Neuronal stem cell (in vitro differentiated cells): ENCODE data around the gene FBXO48.

Experiments used
- DNase-seq: peaks from one replicate; pipeline ENCODE4 v3.0.0-alpha.2; 2013; ENCODE audit warnings: low spot score
- H2AFZ ChIP-seq: one replicate; pipeline ENCODE4 v1.6.1; 2013; ENCODE audit warnings: mild to moderate bottlenecking, low read length, inconsistent platforms
- H2AK5ac ChIP-seq: 2 replicates; pipeline ENCODE4 v1.6.1; 2013; ENCODE audit warnings: low read depth, mild to moderate bottlenecking, inconsistent platforms, low read length, moderate library complexity, mixed read lengths
- H2BK120ac ChIP-seq: 2 replicates; pipeline ENCODE4 v1.6.1; 2013; ENCODE audit warnings: low read depth, mild to moderate bottlenecking, inconsistent platforms, low read length, moderate library complexity, mixed read lengths
- H2BK12ac ChIP-seq: one replicate; pipeline ENCODE4 v1.6.1; 2013; ENCODE audit warnings: low read length, inconsistent platforms
- H2BK15ac ChIP-seq: 2 replicates; pipeline ENCODE4 v1.6.1; 2013; ENCODE audit warnings: mild to moderate bottlenecking, low read length, inconsistent platforms, mixed read lengths
- H2BK5ac ChIP-seq: one replicate; pipeline ENCODE4 v1.6.1; 2013; ENCODE audit warnings: inconsistent platforms, mild to moderate bottlenecking, low read length, moderate library complexity
- H3K14ac ChIP-seq: one replicate; pipeline ENCODE4 v1.6.1; 2013; ENCODE audit warnings: low read length, inconsistent platforms
- H3K18ac ChIP-seq: 2 replicates; pipeline ENCODE4 v1.6.1; 2013; ENCODE audit warnings: low read length, inconsistent platforms
- H3K23ac ChIP-seq: 2 replicates; pipeline ENCODE4 v1.6.1; 2013; ENCODE audit warnings: low read depth, mild to moderate bottlenecking, mixed read lengths, low read length, inconsistent platforms; ENCODE audit not compliant: poor library complexity
- H3K27ac ChIP-seq: replicated peaks from 3 replicates; pipeline ENCODE4 v1.5.1; 2013; ENCODE audit warnings: low read length, inconsistent platforms
- H3K27me3 ChIP-seq, 3 experiments: 2 replicates each; pipeline ENCODE4 v1.6.1; 2013; ENCODE audit warnings: low read length in 3 of 3, mild to moderate bottlenecking in 2 of 3, inconsistent platforms in 1 of 3, low read depth in 1 of 3, mixed read lengths in 1 of 3, moderate library complexity in 1 of 3; ENCODE audit not compliant: control insufficient read depth in 3 of 3, insufficient read depth in 3 of 3
- H3K36me3 ChIP-seq, 2 donors: replicated peaks in 1 of 2; 2 replicates each; pipeline ENCODE4 v1.6.1; 2013; ENCODE audit warnings: low read length in 2 of 2; ENCODE audit not compliant: control insufficient read depth in 2 of 2, insufficient read depth in 2 of 2
- H3K4ac ChIP-seq: 2 replicates; pipeline ENCODE4 v1.6.1; 2013; ENCODE audit warnings: inconsistent platforms, mild to moderate bottlenecking, low read length, moderate library complexity
- H3K4me1 ChIP-seq, 2 donors: 1 replicate in 1 of 2; 2 replicates in 1 of 2; pipeline ENCODE4 v1.6.1; 2013; ENCODE audit warnings: low read length in 2 of 2, low read depth in 1 of 2; ENCODE audit not compliant: control insufficient read depth in 2 of 2, insufficient read depth in 1 of 2
- H3K4me2 ChIP-seq: one replicate; pipeline ENCODE4 v1.6.1; 2013; ENCODE audit warnings: mild to moderate bottlenecking, low read length, inconsistent platforms; ENCODE audit not compliant: insufficient read depth, poor library complexity, severe bottlenecking
- H3K4me3 ChIP-seq, 2 donors: 2 replicates each; pipeline ENCODE4 v1.5.1; 2013; ENCODE audit warnings: low read length in 2 of 2, mild to moderate bottlenecking in 2 of 2, inconsistent platforms in 1 of 2, moderate library complexity in 1 of 2
- H3K79me1 ChIP-seq: one replicate; pipeline ENCODE4 v1.6.1; 2013; ENCODE audit warnings: low read depth, mild to moderate bottlenecking, inconsistent platforms, low read length, moderate library complexity
- H3K9ac ChIP-seq: one replicate; pipeline ENCODE4 v1.6.1; 2013; ENCODE audit warnings: mild to moderate bottlenecking, low read depth, low read length, inconsistent platforms; ENCODE audit not compliant: poor library complexity
- H3K9me3 ChIP-seq, 2 donors: replicated peaks in 1 of 2; 2 replicates each; pipeline versions ENCODE3 to v1.6.1; 2013; ENCODE audit warnings: low read length in 2 of 2, mild to moderate bottlenecking in 2 of 2, inconsistent platforms in 1 of 2, low read depth in 1 of 2, mixed read lengths in 1 of 2, moderate library complexity in 1 of 2; ENCODE audit not compliant: control insufficient read depth in 2 of 2, insufficient read depth in 1 of 2
- H4K8ac ChIP-seq: one replicate; pipeline ENCODE4 v1.6.1; 2013; ENCODE audit warnings: low read depth, mild to moderate bottlenecking, inconsistent platforms, low read length, moderate library complexity
- H4K91ac ChIP-seq: one replicate; pipeline ENCODE4 v1.6.1; 2013; ENCODE audit warnings: low read length, low read depth, mild to moderate bottlenecking, inconsistent platforms; ENCODE audit not compliant: poor library complexity
- WGBS, 2 donors: extraction: QIAGEN DNeasy Blood & Tissue Kit; methylation state at CpG; one replicate each; pipeline ENCODE4 v1.1.7; 2013; ENCODE audit warnings: missing lambda C conversion rate in 2 of 2, mixed read lengths in 1 of 2; ENCODE audit not compliant: insufficient read length in 2 of 2, insufficient replicate concordance in 1 of 2; ENCODE audit errors: extremely low coverage in 2 of 2; 5-methylcytosine and 5-hydroxymethylcytosine counted together

FBXO48 gene

GRCh38 chr2:68423966-68424650, 43.0 kb downstream of the FBXO48 start:
- Histone ChIP-seq H3K36me3 (no peaks in the 10 kb centered on the region), H3K27me3 (peaks cover 0 to 14% (median 0%) of the 10 kb centered on the region in 3 experiments), H3K4me1 (no peaks in the 10 kb centered on the region), H2AK5ac (no peak overlapping the region), H2BK120ac (no peak overlapping the region), H3K9me3 (no peaks in the 10 kb centered on the region), H3K18ac (no peak overlapping the region), H2BK12ac (no peak overlapping the region), H4K91ac (no peak overlapping the region), H3K4me2 (no peak overlapping the region), H2AFZ (no peak overlapping the region), H2BK5ac (no peak overlapping the region), H3K79me1 (no peaks in the 10 kb centered on the region), H3K4me3 (no peak overlapping the region), H3K9ac (no peak overlapping the region), H2BK15ac (no peak overlapping the region), H3K27ac (no peak overlapping the region), H3K23ac (no peak overlapping the region), H3K14ac (no peak overlapping the region), H4K8ac (no peak overlapping the region), H3K4ac (no peak overlapping the region)
- DNase-seq, result no peak
- WGBS, 2 donors, result no CpG with 5 or more reads among the region's 2 CpGs

- Histone ChIP-seq H3K4me3 (no peak overlapping the region), H3K79me1 (no peaks in the 10 kb centered on the region), H3K4me2 (no peak overlapping the region), H3K36me3 (no peaks in the 10 kb centered on the region), H3K23ac (no peak overlapping the region), H3K18ac (no peak overlapping the region), H2BK15ac (no peak overlapping the region), H3K14ac (no peak overlapping the region), H2BK5ac (no peak overlapping the region), H3K4me1 (peaks cover 4 to 15% of the 10 kb centered on the region in 2 donors), H2AFZ (peak overlapping the region; percentile 6), H3K27ac (no peak overlapping the region), H3K27me3 (peaks cover 0 to 7% (median 0%) of the 10 kb centered on the region in 3 experiments), H3K9me3 (no peaks in the 10 kb centered on the region), H4K91ac (no peak overlapping the region), H3K9ac (no peak overlapping the region), H2BK120ac (no peak overlapping the region), H2BK12ac (no peak overlapping the region), H3K4ac (no peak overlapping the region), H4K8ac (no peak overlapping the region), H2AK5ac (no peak overlapping the region)
- no CpG with 5 or more reads among the region's 3 CpGs for whole genome bisulfite sequencing, 2 donors
- DNase-seq, result no peak
These were observed 46.7 kb downstream of the FBXO48 start for GRCh38 chr2:68420254-68420910.

DNA sequence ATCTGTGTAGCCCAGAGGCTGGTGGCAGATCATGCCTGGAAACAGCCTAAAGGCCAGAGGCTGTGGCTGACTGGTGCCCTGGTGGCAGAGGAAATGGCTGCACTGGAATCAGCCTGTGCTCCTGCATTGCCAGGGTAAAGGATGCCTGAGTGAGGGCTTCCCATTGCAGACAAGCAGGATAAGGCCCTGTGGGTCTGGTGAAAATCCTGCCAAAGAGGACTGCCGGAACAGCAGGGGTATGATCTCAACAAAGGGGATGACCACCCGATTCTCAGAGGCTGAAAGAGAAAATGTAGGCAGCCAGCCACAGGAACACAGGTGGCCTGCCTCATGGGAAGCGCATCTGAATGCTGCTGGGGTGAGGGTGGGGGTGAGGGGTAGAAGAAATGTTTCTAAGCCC, 48.2 kb downstream of the FBXO48 start:
- Histone ChIP-seq H2BK15ac (no peak overlapping the region), H3K4me1 (peaks cover 6 to 19% of the 10 kb centered on the region in 2 donors), H4K91ac (no peak overlapping the region), H2AK5ac (no peak overlapping the region), H3K23ac (no peak overlapping the region), H3K36me3 (no peaks in the 10 kb centered on the region), H4K8ac (no peak overlapping the region), H3K27me3 (no peaks in the 10 kb centered on the region), H2BK5ac (no peak overlapping the region), H3K4me3 (no peak overlapping the region), H2BK120ac (no peak overlapping the region), H3K9me3 (no peaks in the 10 kb centered on the region), H3K27ac (no peak overlapping the region), H3K4ac (no peak overlapping the region), H3K79me1 (no peaks in the 10 kb centered on the region), H3K18ac (peak overlapping the region; percentile 1), H3K9ac (no peak overlapping the region), H3K4me2 (no peak overlapping the region), H3K14ac (no peak overlapping the region), H2BK12ac (no peak overlapping the region), H2AFZ (peak overlapping the region; percentile 74)
- WGBS, 2 donors, result no CpG with 5 or more reads among the region's 3 CpGs
- DNase-seq, result no peak

- WGBS, 2 donors, result no CpG with 5 or more reads among the region's 1 CpG
- H4K8ac ChIP-seq, result no peak overlapping the region
- H3K36me3 ChIP-seq, result no peaks in the 10 kb centered on the region
These were observed 48.7 kb downstream of the FBXO48 start for GRCh38 chr2:68418419-68418818.

More at GRCh38 chr2:68418419-68418818, 48.7 kb downstream of the FBXO48 start:
- no peak overlapping the region for H2BK12ac ChIP-seq
- no peak overlapping the region for H3K27ac ChIP-seq
- H3K79me1 ChIP-seq, result no peaks in the 10 kb centered on the region
- no peak overlapping the region for H4K91ac ChIP-seq
- DNase-seq, result no peak
- no peaks in the 10 kb centered on the region for H3K9me3 ChIP-seq
- no peak overlapping the region for H3K18ac ChIP-seq
- no peak overlapping the region for H2BK15ac ChIP-seq
- H3K4me3 ChIP-seq, result no peak overlapping the region
- no peak overlapping the region for H2BK120ac ChIP-seq
- H3K14ac ChIP-seq, result no peak overlapping the region
- H2BK5ac ChIP-seq, result no peak overlapping the region
- H3K4me2 ChIP-seq, result no peak overlapping the region
- no peaks in the 10 kb centered on the region for H3K27me3 ChIP-seq
- peaks cover 6 to 19% of the 10 kb centered on the region in 2 donors for H3K4me1 ChIP-seq
- peak overlapping the region; percentile 74 for H2AFZ ChIP-seq
- no peak overlapping the region for H2AK5ac ChIP-seq
- no peak overlapping the region for H3K4ac ChIP-seq
- no peak overlapping the region for H3K9ac ChIP-seq
- no peak overlapping the region for H3K23ac ChIP-seq
